BLaER1 treated with 17β-estradiol and CSF1 and Interleukin-3, amounts not matched to agents 10 nM and 100 nM (cell line): Measurements from ENCODE around the gene MYDGF.
"Not testable (repeated sequence)": the region's sequence is repeated elsewhere in the genome, so short reads cannot be mapped to it uniquely, and the experiment has no call there.

Experiments
- H3K27ac ChIP-seq, 11 experiments: shearing (Covaris generic); formaldehyde crosslinking; 2 replicates each; pipeline ENCODE4 v1.8.1; 2022
- H3K27me3 ChIP-seq, 11 experiments: shearing (Covaris generic); formaldehyde crosslinking; 2 replicates each; pipeline ENCODE4 v1.8.1; 2022
- H3K36me3 ChIP-seq, 11 experiments: shearing (Covaris generic); formaldehyde crosslinking; 2 replicates each; pipeline ENCODE4 v1.8.1; 2022
- H3K4me1 ChIP-seq, 10 experiments: shearing (Covaris generic); formaldehyde crosslinking; 2 replicates each; pipeline ENCODE4 v1.8.1; 2022
- H3K4me2 ChIP-seq, 11 experiments: shearing (Covaris generic); formaldehyde crosslinking; 2 replicates each; pipeline ENCODE4 v1.8.1; 2022
- H3K4me3 ChIP-seq, 10 experiments: shearing (Covaris generic); formaldehyde crosslinking; 2 replicates each; pipeline ENCODE4 v1.8.1; 2022
- H3K9ac ChIP-seq, 11 experiments: shearing (Covaris generic); formaldehyde crosslinking; 2 replicates each; pipeline ENCODE4 v1.8.1; 2022
- H3K9me3 ChIP-seq, 11 experiments: shearing (Covaris generic); formaldehyde crosslinking; replicated peaks in 1 of 11; 2 replicates each; pipeline ENCODE4 v1.8.1; 2022
- H4K20me1 ChIP-seq, 11 experiments: shearing (Covaris generic); formaldehyde crosslinking; 2 replicates each; pipeline ENCODE4 v1.8.1; 2022
- Cebpa-rat ChIP-seq, 11 experiments: shearing (Covaris generic); IDR thresholded peaks; 2 replicates each; pipeline ENCODE4 v1.8.1; 2022

The MYDGF gene

GRCh38 chr19:4669723-4670480 is at the start of gene MYDGF:
Gene MYDGF (minus strand): TSS chr19:4670342. CDS start chr19:4670334, 8 bp downstream.
- no peak; a peak in 1 of 22 replicates for TF ChIP-seq Cebpa-rat (IDR thresholded peaks at IDR 0.05)
- peak within 1 kb of the TSS; percentile 88 to 94 (median 91) for H3K9ac ChIP-seq
- H3K4me1 ChIP-seq, result peaks cover 12 to 52% (median 36%) of the 10 kb centered on the region in 10 experiments
- H3K4me2 ChIP-seq, result peak within 1 kb of the TSS; percentile 81 to 99 (median 96)
- peaks cover 34 to 52% (median 45%) of the 10 kb centered on the region in 11 experiments for H3K36me3 ChIP-seq
- peaks cover 0 to 42% (median 19%) of the 10 kb centered on the region in 11 experiments; a peak in 18 of 22 replicates for H4K20me1 ChIP-seq
- no peaks in the 10 kb centered on the region for H3K27me3 ChIP-seq
- peak within 1 kb of the TSS; percentile 77 to 97 (median 90) for H3K4me3 ChIP-seq
- H3K9me3 ChIP-seq, result no peaks in the 10 kb centered on the region
- peak within 1 kb of the TSS; percentile 77 to 93 (median 87); a peak in 21 of 22 replicates for H3K27ac ChIP-seq

DNA sequence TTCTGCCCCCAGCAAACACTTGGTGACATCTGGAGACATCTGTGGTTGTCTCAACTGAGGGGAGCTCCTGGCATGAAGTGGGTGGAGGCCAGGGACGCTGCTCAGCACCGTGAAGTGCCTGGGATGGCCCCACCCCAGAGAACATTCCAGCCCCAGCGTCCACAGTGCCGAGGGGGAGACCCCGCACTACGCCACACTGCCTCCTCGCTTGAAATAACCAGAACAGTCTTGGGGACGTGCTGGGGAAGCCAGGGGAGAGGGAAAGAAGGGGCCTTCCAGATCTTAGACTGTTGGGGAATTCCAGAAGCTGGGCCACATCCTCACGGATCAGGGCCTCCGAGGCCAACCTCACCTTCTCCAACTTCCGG is 49.3 kb upstream of the MYDGF start:
- TF ChIP-seq Cebpa-rat (IDR thresholded peaks at IDR 0.05), result no peak
- Histone ChIP-seq H3K36me3 (peaks cover 66 to 79% (median 71%) of the 10 kb centered on the region in 11 experiments), H3K4me1 (peaks cover 15 to 65% (median 33%) of the 10 kb centered on the region in 10 experiments)

GRCh38 chr19:4717966-4718701 is 48.0 kb upstream of the MYDGF start:
- H3K27me3 ChIP-seq, result no peaks in the 10 kb centered on the region
- no peak for TF ChIP-seq Cebpa-rat (IDR thresholded peaks at IDR 0.05)
- H3K9me3 ChIP-seq, result no peaks in the 10 kb centered on the region
- H3K36me3 ChIP-seq, result peaks cover 80 to 92% (median 85%) of the 10 kb centered on the region in 11 experiments
- no peak overlapping the region for H3K4me3 ChIP-seq
- H3K9ac ChIP-seq, result peak overlapping the region in 2 of 11 experiments; percentile 46 to 58; a peak in 3 of 22 replicates
- no peak overlapping the region for H3K27ac ChIP-seq
- H4K20me1 ChIP-seq, result peaks cover 26 to 100% (median 71%) of the 10 kb centered on the region in 11 experiments; a peak in 21 of 22 replicates
- peaks cover 15 to 65% (median 33%) of the 10 kb centered on the region in 10 experiments for H3K4me1 ChIP-seq
- peak overlapping the region in 2 of 11 experiments; percentile 16 to 28; a peak in 2 of 22 replicates for H3K4me2 ChIP-seq

More for the DNA sequence above, 49.3 kb upstream of the MYDGF start:
- Histone ChIP-seq H4K20me1 (peaks cover 29 to 86% (median 71%) of the 10 kb centered on the region in 11 experiments; a peak in 21 of 22 replicates), H3K9ac (peak overlapping the region in 1 of 11 experiments; percentile 10; a peak in 1 of 22 replicates), H3K27me3 (no peaks in the 10 kb centered on the region), H3K9me3 (no peaks in the 10 kb centered on the region), H3K4me2 (no peak overlapping the region), H3K4me3 (no peak overlapping the region), H3K27ac (no peak overlapping the region)

GRCh38 chr19:4717191-4717965 is 47.2 kb upstream of the MYDGF start:
- Histone ChIP-seq H3K27ac (no peak overlapping the region), H4K20me1 (peaks cover 18 to 100% (median 74%) of the 10 kb centered on the region in 11 experiments; a peak in 21 of 22 replicates), H3K9me3 (no peaks in the 10 kb centered on the region), H3K36me3 (peaks cover 87 to 100% (median 92%) of the 10 kb centered on the region in 11 experiments), H3K27me3 (no peaks in the 10 kb centered on the region), H3K9ac (peak overlapping the region in 4 of 11 experiments; percentile 21 to 62 (median 40); a peak in 3 of 22 replicates), H3K4me3 (no peak overlapping the region), H3K4me1 (peaks cover 9 to 61% (median 26%) of the 10 kb centered on the region in 10 experiments), H3K4me2 (peak overlapping the region in 4 of 11 experiments; percentile 33 to 78 (median 56); a peak in 4 of 22 replicates)
- TF ChIP-seq Cebpa-rat (IDR thresholded peaks at IDR 0.05), result no peak

DNA sequence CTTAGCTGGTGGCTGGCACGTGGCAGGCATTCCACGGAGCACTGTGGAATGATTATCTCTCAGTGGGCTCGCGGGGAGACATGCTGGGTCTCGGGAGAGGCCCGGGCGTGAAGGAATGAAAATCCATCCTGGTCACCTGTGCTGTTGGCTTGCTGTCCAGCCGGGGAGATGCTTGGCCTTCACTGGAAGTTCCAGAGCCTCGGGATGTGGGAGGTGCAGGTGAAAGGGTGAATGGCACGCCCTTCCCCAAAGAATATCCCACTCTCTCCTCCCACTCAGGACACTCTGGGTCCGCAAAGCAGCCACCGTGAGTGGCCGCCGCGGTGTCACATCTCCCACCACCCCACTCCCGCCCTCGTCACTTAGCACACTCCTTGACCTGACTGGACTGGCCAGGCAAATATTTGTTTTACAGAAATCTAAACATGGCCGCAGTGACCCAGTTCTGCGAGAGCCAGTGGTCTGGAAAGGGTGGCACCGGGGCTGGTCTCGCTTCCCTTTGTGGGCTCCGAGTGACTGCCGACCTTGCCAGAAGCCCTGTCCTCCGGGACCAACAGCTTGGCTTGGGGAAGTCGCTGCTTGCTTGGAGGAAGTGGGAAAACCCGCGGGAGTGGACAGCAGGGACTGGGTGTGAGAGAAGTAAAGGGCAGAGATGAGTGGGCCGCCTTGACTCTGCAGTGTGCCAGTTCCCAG is 45.5 kb upstream of the MYDGF start:
- Histone ChIP-seq H4K20me1 (peaks cover 3 to 99% (median 63%) of the 10 kb centered on the region in 11 experiments; a peak in 20 of 22 replicates), H3K9me3 (0 out of 22 replicates have a peak, but pooled peaks cover 0 to 6% (median 0%) of the 10 kb centered on the region in 11 experiments), H3K9ac (peak overlapping the region in 3 of 11 experiments; percentile 23 to 37 (median 35); a peak in 4 of 22 replicates), H3K4me2 (peak overlapping the region in 6 of 11 experiments; percentile 27 to 78 (median 56); a peak in 11 of 22 replicates), H3K36me3 (peaks cover 91 to 100% (median 96%) of the 10 kb centered on the region in 11 experiments), H3K4me1 (peaks cover 0 to 44% (median 18%) of the 10 kb centered on the region in 10 experiments; a peak in 15 of 20 replicates), H3K4me3 (no peak overlapping the region), H3K27me3 (no peaks in the 10 kb centered on the region), H3K27ac (peak overlapping the region in 2 of 11 experiments; percentile 8 to 27; a peak in 3 of 22 replicates)
- TF ChIP-seq Cebpa-rat (IDR thresholded peaks at IDR 0.05), result no peak

GRCh38 chr19:4715178-4715528 is 45.0 kb upstream of the MYDGF start:
- H3K27me3 ChIP-seq, H3K4me3 ChIP-seq, H3K9ac ChIP-seq, H3K9me3 ChIP-seq: not testable (repeated sequence)
- Histone ChIP-seq H4K20me1 (peaks cover 0 to 99% (median 63%) of the 10 kb centered on the region in 11 experiments; a peak in 20 of 22 replicates), H3K4me2 (peak overlapping the region in 2 of 11 experiments; percentile 77 to 78; a peak in 4 of 22 replicates), H3K27ac (peak overlapping the region in 1 of 11 experiments; percentile 8; a peak in 1 of 22 replicates), H3K36me3 (peaks cover 91 to 100% (median 96%) of the 10 kb centered on the region in 11 experiments), H3K4me1 (peaks cover 1 to 49% (median 23%) of the 10 kb centered on the region in 10 experiments)

- H3K27me3 ChIP-seq, result no peaks in the 10 kb centered on the region
- H3K4me3 ChIP-seq, result no peak overlapping the region
- peaks cover 6 to 58% (median 32%) of the 10 kb centered on the region in 10 experiments for H3K4me1 ChIP-seq
- H3K9ac ChIP-seq, result no peak overlapping the region
- peaks cover 0 to 98% (median 58%) of the 10 kb centered on the region in 11 experiments; a peak in 20 of 22 replicates for H4K20me1 ChIP-seq
- H3K36me3 ChIP-seq, result peaks cover 90 to 100% (median 95%) of the 10 kb centered on the region in 11 experiments
- no peak overlapping the region for H3K27ac ChIP-seq
- H3K4me2 ChIP-seq, result no peak overlapping the region
- H3K9me3 ChIP-seq, result 0 out of 22 replicates have a peak, but pooled peaks cover 0 to 6% (median 0%) of the 10 kb centered on the region in 11 experiments
- TF ChIP-seq Cebpa-rat (IDR thresholded peaks at IDR 0.05), result no peak
These were observed 43.9 kb upstream of the MYDGF start for GRCh38 chr19:4714016-4714415.
